PFSK-1 (cell line): ENCODE data around the gene AFAP1L2.

Experiments used
- POLR2AphosphoS5 ChIP-seq: IDR thresholded peaks from 2 replicates; pipeline ENCODE4 v1.6.1; 2012; ENCODE audit warnings: low read depth, mild to moderate bottlenecking, control low read depth, low read length, moderate library complexity
- TAF1 ChIP-seq: IDR thresholded peaks from 2 replicates; pipeline ENCODE4 v1.6.1; 2012; ENCODE audit warnings: low read length, control low read depth, borderline replicate concordance; ENCODE audit not compliant: insufficient read depth

DNA sequence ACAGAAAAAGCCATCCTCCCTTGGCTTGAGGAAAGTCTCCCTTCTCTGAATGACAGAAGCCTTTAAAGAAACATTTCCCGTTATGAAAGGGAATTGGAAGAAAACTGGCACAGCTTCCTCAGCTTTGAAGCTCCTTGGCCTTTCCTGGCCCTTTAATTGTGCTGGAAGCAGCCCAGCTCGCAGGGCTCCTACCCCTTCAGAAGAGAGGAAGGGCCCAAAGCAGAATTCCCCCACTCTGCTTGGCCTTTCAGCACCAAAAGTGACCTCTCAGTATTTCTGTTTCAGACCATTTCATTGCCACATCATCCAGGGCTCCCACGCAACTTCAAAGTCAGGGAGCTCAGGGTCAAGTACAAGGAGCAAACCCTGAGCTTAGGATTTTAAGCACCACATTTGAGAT, 4.2 kb downstream of the AFAP1L2 start:
- TF ChIP-seq TAF1 (no peak), POLR2AphosphoS5 (no peak)
